GM19025 (cell line): ENCODE measurements around the gene ENDOV.

ENCODE experiments used
- ATAC-seq: cut with Tn5 transposase; IDR thresholded peaks from one replicate; pipeline ENCODE4 v1.9.1; 2021; ENCODE audit warnings: mild to moderate bottlenecking, low read depth, moderate library complexity; ENCODE audit not compliant: unreplicated experiment

The ENDOV gene

GRCh38 chr17:80413771-80414507, 1.0 kb upstream of the ENDOV start:
- ATAC-seq, result no peak

- no peak for ATAC-seq
Observed at GRCh38 chr17:80414508-80414802, 512 bp upstream of the ENDOV start.

GRCh38 chr17:80415626-80416137, 715 bp downstream of the ENDOV start:
- ATAC-seq, result no peak

- ATAC-seq, result no peak
Observed at GRCh38 chr17:80416260-80416939, 1.4 kb downstream of the ENDOV start.

- no peak for ATAC-seq
Observed at GRCh38 chr17:80416940-80417293, 1.9 kb downstream of the ENDOV start.

- ATAC-seq, result no peak
Observed at GRCh38 chr17:80418589-80418988, 3.6 kb downstream of the ENDOV start.

GRCh38 chr17:80419255-80419654, 4.3 kb downstream of the ENDOV start:
- no peak for ATAC-seq

- no peak for ATAC-seq
Observed at GRCh38 chr17:80421381-80422090, 6.6 kb downstream of the ENDOV start.

- no peak for ATAC-seq
Observed at GRCh38 chr17:80422276-80422675, 7.3 kb downstream of the ENDOV start.

- no peak for ATAC-seq
Observed at GRCh38 chr17:80422981-80423380, 8.0 kb downstream of the ENDOV start.

- ATAC-seq, result no peak
Observed at GRCh38 chr17:80423536-80424225, 8.7 kb downstream of the ENDOV start.

GRCh38 chr17:80424261-80424660, 9.3 kb downstream of the ENDOV start:
- no peak for ATAC-seq

GRCh38 chr17:80424878-80425765, 10.2 kb downstream of the ENDOV start:
- ATAC-seq, result no peak

GRCh38 chr17:80425835-80426426, 11.0 kb downstream of the ENDOV start:
- no peak for ATAC-seq

- ATAC-seq, result no peak
Observed at GRCh38 chr17:80426671-80427326, 11.8 kb downstream of the ENDOV start.

GRCh38 chr17:80427366-80428282, 12.7 kb downstream of the ENDOV start:
- ATAC-seq, result no peak

- ATAC-seq, result no peak
Observed at GRCh38 chr17:80428363-80428762, 13.4 kb downstream of the ENDOV start.

GRCh38 chr17:80428796-80429195, 13.8 kb downstream of the ENDOV start:
- ATAC-seq, result no peak
